ENCODE data around the gene SASH1.
A peak's percentile ranks its signal among the peaks of the same experiment; 100 is the strongest.
"Not testable (repeated sequence)": the region's sequence is repeated elsewhere in the genome, so short reads cannot be mapped to it uniquely, and the experiment has no call there.

Gene SASH1

DNA sequence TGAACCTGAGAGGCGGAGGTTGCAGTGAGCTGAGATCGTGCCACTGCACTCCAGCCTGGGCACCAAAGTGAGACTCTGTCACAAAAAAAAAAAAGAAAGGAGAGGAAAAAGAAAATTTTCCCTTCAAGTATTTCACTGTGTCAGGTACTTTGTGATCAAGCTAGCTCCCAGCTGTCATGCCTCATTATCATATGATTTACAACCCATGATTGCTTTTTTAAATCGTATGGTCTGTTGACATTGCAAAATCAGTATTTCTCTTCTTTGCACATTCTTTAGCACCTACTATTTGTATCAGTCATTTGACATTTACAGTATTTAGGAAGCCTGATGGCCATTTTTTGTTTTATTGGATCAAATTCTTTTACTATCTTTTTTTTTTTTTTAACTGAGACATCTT, 22.4 kb downstream of the SASH1 start:
- DNase-seq (ENCODE audit: low read depth in 2 of 2), result no peak

DNA sequence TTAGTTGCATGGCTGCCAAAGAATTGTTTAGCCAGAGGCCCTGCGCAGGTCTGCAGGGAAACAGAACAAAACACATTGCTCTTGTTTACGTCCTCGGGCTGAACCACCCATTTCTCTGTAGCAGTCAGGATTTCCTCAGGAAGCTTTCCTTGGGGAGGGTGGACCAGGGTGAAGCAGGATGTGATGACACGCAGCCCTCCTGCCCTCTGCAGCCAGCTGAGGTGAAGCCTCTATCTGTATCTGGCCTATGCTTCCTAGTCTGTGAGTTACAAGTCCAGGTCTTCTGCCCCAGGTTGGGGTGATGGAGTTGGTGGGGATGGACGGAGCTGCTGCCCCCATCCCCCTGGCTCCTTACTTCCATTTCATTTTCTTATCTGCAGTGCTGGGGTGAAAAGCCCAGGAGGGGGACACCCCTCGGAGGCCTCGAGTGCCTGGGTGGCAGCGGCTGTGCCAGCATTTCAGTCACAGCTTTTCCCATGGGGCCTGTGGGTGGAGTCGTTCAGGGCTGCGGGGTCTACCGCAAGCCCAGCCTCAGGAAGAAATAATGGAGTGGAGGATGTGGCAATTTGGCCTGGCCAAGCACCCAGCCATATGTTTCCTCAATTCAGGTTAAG, 24.9 kb downstream of the SASH1 start:
- DNase-seq (ENCODE audit: low read depth in 2 of 2), result no peak

DNA sequence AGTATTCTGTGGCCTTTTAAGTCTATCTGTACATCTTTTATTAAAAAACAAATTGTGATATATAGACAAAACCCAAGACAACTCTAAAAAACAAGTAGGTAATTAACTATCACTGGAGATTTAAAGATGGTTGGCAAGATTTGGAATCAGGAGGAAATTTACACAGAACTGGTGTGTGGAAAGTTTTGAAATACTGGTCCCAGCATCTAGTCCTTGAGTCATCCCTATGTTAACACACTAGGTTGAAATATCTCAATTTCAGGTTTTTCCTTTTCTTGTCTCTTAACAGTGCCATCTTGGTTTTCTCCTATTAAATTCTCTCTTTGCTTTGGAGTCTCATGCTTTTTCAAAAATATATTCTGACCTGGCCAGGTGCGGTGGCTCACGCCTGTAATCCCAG, 27.5 kb downstream of the SASH1 start:
- DNase-seq (ENCODE audit: low read depth in 2 of 2), result no peak

DNA sequence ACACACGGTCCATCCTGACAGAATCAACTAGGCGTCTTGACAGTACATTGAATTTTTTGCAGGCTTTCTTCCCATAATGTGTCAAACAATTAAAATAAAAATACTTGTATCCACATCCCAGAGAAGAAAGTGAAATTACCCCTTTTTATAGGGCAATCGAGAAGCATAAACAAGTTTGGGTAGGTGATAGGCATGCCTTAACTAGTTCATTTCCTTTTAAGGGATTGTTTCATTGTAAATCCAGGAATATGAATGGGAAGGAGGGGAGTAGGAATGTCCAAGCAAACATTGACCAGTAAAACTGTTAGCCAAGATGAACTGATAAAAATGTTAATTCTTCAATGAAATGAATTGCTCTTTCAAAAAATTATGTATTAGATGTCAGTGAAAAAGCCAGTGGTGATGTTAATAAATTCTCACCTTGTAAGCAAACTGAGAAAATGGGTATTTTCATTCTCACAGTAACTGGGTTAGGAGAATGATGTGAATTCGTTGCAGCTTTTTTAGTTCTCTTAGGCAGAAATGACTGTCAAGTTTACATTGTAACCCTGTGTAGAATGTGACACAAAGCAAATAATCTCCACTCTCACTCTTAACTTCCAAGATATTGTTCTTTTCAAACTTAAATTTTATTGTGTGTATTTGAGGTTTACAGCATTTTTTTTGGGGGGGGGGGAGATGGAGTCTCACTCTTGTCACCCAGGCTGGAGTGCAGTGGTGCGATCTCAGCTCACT, 31.6 kb downstream of the SASH1 start:
- DNase-seq (ENCODE audit: low read depth in 2 of 2), result no peak

GRCh38 chr6:148375401-148375800, 32.8 kb downstream of the SASH1 start:
- DNase-seq (ENCODE audit: low read depth in 2 of 2), result no peak

- DNase-seq (ENCODE audit: low read depth in 2 of 2), result no peak
These were observed 36.8 kb downstream of the SASH1 start for GRCh38 chr6:148379481-148379880.

GRCh38 chr6:148379966-148380713, 37.5 kb downstream of the SASH1 start:
- DNase-seq (ENCODE audit: low read depth in 2 of 2), result no peak

DNA sequence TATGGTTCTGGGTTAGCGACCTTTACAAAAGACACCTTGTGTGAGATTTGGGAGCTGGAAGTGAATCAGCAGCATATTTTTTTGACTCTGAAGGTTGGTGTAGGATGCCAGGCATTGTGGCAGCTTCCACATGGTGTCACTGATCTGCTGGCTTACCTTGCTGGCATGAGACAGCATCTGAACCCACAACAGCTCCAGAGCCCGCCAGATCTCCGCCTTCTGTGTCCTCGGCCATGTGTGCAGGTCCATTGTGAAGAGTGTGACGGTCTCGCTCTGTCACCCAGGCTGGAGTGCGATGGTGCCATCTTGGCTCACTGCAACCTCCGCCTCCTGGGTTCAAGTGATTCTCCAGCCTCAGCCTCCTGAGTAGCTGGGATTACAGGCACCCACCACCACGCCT, 39.4 kb downstream of the SASH1 start:
- not testable (repeated sequence) for DNase-seq (ENCODE audit: low read depth in 2 of 2)

GRCh38 chr6:148382861-148383260, 40.2 kb downstream of the SASH1 start:
- no peak for DNase-seq (ENCODE audit: low read depth in 2 of 2)

GRCh38 chr6:148383658-148384368, 41.2 kb downstream of the SASH1 start:
- DNase-seq (ENCODE audit: low read depth in 2 of 2), result no peak

- DNase-seq (ENCODE audit: low read depth in 2 of 2), result no peak
These were observed 42.7 kb downstream of the SASH1 start for GRCh38 chr6:148385379-148385778.

DNA sequence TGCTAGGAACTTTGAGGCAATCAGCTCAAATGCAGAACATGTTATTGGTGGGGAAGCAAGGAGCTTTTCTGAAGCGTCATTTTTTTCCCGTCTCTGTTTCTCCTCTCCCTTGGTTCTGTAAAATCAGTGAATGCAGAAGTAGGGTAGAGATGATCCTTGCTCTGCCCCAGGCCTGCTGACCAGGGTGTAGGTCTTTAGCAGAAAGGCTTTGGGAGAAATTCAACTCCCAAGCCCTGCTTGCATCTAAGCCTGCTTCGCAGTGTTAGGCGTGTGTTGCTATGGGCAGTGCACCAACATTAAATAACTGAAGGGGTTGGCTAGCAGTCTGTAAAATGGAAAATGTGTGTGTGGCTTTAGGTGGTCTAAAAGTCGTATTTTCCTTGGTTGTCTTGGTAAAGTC, 45.9 kb downstream of the SASH1 start:
- no peak for DNase-seq (ENCODE audit: low read depth in 2 of 2)

DNA sequence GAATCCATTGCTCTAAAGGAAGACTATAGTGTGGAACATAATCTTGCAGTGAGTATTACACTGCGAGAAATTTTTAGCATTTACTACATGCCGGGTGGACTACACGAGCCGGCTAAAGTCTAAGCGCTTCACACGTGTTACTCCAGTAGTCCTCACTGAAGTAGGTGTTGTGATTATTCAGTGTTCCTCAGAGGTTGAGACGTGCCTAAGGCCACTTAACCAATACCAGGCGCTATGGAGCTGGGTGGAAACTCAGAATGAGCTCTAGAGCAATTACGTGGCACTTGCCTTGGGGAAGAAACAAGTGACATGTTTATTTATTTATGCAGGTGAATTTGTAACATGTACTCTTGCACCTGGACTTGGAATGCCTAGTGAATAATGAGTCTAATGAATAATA, 46.4 kb downstream of the SASH1 start:
- DNase-seq (ENCODE audit: low read depth in 2 of 2), result no peak

GRCh38 chr6:148389917-148390316, 47.3 kb downstream of the SASH1 start:
- DNase-seq (ENCODE audit: low read depth in 2 of 2), result no peak

DNA sequence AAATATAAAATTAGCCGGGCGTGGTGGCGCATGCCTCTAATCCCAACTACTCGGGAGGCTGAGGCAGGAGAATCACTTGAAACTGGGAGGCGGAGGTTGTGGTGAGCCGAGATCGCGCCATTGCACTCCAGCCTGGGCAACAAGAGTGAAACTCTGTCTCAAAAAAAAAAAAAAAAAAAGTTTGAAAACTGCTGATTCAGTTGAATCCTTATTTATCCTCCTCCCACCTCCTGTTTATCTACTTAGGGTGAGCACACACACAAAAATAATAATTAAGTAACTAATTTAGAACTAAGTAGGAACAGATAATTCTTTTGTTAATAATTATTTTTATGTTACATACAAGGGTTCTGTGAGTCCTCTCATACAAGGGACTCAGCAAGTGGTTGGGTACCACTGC, 49.5 kb downstream of the SASH1 start:
- DNase-seq (ENCODE audit: low read depth in 2 of 2), result not testable (repeated sequence)

DNA sequence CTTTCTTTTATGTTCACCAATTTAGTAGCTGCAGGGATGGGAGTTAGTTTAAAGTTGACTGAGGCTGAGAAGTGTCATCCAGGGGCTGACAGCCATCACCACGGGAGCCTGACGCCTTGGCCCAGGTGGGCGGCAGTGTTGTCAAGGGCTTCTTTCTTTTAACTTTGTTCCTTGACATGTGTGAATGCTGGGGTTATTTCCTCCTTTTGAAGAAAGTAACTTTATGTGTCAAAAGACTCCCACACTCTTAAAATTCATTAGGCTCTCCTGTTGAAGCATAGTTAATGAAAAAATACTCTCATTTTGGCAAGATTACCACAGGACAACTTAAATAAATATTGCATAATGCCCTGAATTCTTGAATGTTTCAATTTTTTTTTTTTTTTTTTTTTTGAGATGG, 50.0 kb downstream of the SASH1 start:
- peak in 1 of 2 experiments; percentile 30 for DNase-seq (ENCODE audit: low read depth in 2 of 2)

- DNase-seq (ENCODE audit: low read depth in 2 of 2), result no peak
These were observed 53.0 kb downstream of the SASH1 start for GRCh38 chr6:148395583-148396101.

DNA sequence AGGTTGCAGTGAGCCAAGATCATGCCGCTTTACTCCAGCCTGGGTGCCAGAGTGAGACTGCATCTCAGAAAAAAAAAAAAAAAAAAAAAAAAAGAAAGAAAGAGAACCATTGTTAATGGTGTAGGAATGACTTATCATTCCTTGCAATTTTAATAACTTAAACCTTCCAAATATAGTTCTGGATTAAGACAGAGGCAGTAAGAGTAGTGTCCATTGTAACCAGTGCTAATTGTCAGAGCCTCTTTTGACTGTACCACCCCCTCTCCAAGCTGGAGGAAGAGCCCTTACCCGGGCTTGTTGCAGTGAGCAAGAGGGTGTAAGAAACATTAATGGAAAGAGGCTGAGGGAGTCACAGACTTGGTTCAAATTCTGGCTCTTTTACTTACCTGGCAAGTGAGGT, 53.8 kb downstream of the SASH1 start:
- DNase-seq (ENCODE audit: low read depth in 2 of 2), result no peak

- no peak for DNase-seq (ENCODE audit: low read depth in 2 of 2)
These were observed 54.3 kb downstream of the SASH1 start for GRCh38 chr6:148396926-148397325.

- no peak for DNase-seq (ENCODE audit: low read depth in 2 of 2)
These were observed 55.6 kb downstream of the SASH1 start for GRCh38 chr6:148398244-148398643.

DNA sequence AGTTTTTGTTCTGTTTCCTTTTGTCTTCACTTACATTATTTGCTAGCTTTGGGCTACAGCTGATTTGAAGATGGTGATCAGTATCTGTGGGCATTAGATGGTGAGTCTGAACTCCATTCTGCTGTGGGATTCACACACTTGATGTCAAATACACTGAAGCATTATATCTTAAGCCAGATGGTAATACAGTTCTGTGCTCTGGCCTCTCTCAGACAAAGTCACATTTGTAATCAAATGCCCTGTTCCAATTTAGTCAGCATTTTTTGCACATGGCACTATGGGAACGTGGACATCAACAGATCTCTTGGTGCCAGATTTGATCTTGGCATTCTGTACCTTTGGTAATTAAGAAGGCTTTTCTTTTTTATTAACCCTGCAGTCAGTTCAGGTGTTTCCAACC, 56.0 kb downstream of the SASH1 start:
- no peak for DNase-seq (ENCODE audit: low read depth in 2 of 2)

GRCh38 chr6:148401571-148401970, 58.9 kb downstream of the SASH1 start:
- no peak for DNase-seq (ENCODE audit: low read depth in 2 of 2)
